Stimulated activated CD8-positive, alpha-beta memory T cell treated with anti-CD3 and anti-CD28 coated beads, Interleukin-2, amount 100 ng/mL, for 48 hours (primary cell): Measurements from ENCODE around the gene ABCC2.
"Not testable (repeated sequence)": the region's sequence is repeated elsewhere in the genome, so short reads cannot be mapped to it uniquely, and the experiment has no call there.

Experiments used
- DNase-seq, 2 donors: peaks; one replicate each; pipeline ENCODE4 v3.0.0-alpha.2; 2020; ENCODE audit warnings: low read depth in 2 of 2

Gene ABCC2

GRCh38 chr10:99809481-99809880 is 27.0 kb downstream of the ABCC2 start:
- no peak for DNase-seq

- DNase-seq: no peak
These were observed 27.6 kb downstream of the ABCC2 start for GRCh38 chr10:99809931-99810615.

- DNase-seq: no peak
These were observed 29.7 kb downstream of the ABCC2 start for GRCh38 chr10:99812177-99812576.

GRCh38 chr10:99814143-99814542 is 31.7 kb downstream of the ABCC2 start:
- no peak for DNase-seq

GRCh38 chr10:99815621-99816020 is 33.2 kb downstream of the ABCC2 start:
- no peak for DNase-seq

GRCh38 chr10:99827936-99828335 is 45.5 kb downstream of the ABCC2 start:
- no peak for DNase-seq

- no peak for DNase-seq
These were observed 46.0 kb downstream of the ABCC2 start for GRCh38 chr10:99828464-99828863.

- no peak for DNase-seq
These were observed 50.0 kb downstream of the ABCC2 start for GRCh38 chr10:99832439-99832838.

GRCh38 chr10:99834410-99834809 is 52.0 kb downstream of the ABCC2 start:
- no peak for DNase-seq

- no peak for DNase-seq
These were observed 53.5 kb downstream of the ABCC2 start for GRCh38 chr10:99835947-99836346.

- no peak for DNase-seq
These were observed 54.3 kb downstream of the ABCC2 start for GRCh38 chr10:99836711-99837110.

GRCh38 chr10:99840859-99841258 is 58.4 kb downstream of the ABCC2 start:
- DNase-seq: not testable (repeated sequence)

GRCh38 chr10:99841746-99842145 is 59.3 kb downstream of the ABCC2 start:
- no peak for DNase-seq

GRCh38 chr10:99843310-99843709 is 60.9 kb downstream of the ABCC2 start:
- DNase-seq: no peak

- no peak for DNase-seq
These were observed 62.1 kb downstream of the ABCC2 start for GRCh38 chr10:99844433-99844955.

GRCh38 chr10:99845837-99846382 is 63.5 kb downstream of the ABCC2 start:
- DNase-seq: peak; percentile 23 to 36

GRCh38 chr10:99849057-99849456 is 66.6 kb downstream of the ABCC2 start:
- no peak for DNase-seq

GRCh38 chr10:99849536-99849935 is 67.1 kb downstream of the ABCC2 start:
- no peak for DNase-seq

GRCh38 chr10:99850021-99850766 is 67.8 kb downstream of the ABCC2 start:
- no peak for DNase-seq

GRCh38 chr10:99850767-99851340 is 68.4 kb downstream of the ABCC2 start:
- DNase-seq: no peak

GRCh38 chr10:99851825-99852224 is 69.4 kb downstream of the ABCC2 start:
- DNase-seq: no peak

- no peak for DNase-seq
These were observed 70.2 kb downstream of the ABCC2 start for GRCh38 chr10:99852481-99853213.
